Breast epithelium (tissue), 4 donors: ENCODE measurements around the gene LBHD2. TPM values are rescaled to one million over a fixed set of nuclear protein-coding genes. Genes with fewer than 3 reads are reported as not detected.
A peak's percentile ranks its signal among the peaks of the same experiment; 100 is the strongest.

ENCODE experiments used
- DNase-seq, 2 donors: peaks; one replicate each; pipeline ENCODE4 v3.0.0-alpha.2; 2019; ENCODE audit warnings: low spot score in 2 of 2
- H3K27ac ChIP-seq, 2 donors: fragments of 200-600 bp; sonication (generic) in 1 of 2; one replicate each; pipeline ENCODE4 v1.5.1; 2016 to 2019; ENCODE audit warnings: mild to moderate bottlenecking in 1 of 2
- H3K27me3 ChIP-seq, 2 donors: fragments of 200-600 bp; sonication (generic) in 1 of 2; one replicate each; pipeline versions ENCODE4 v1.5.1 to v1.6.0; 2017 to 2019; ENCODE audit warnings: control low read depth in 1 of 2, mild to moderate bottlenecking in 1 of 2
- H3K36me3 ChIP-seq: fragments of 200-600 bp; one replicate; pipeline ENCODE4 v1.5.1; 2019
- H3K4me1 ChIP-seq, 2 donors: fragments of 200-600 bp; sonication (generic); one replicate each; pipeline ENCODE4 v1.5.1; 2016 to 2019; ENCODE audit warnings: control low read depth in 1 of 2
- H3K4me3 ChIP-seq, 3 donors: fragments of 200-600 bp; sonication (generic); 1 replicate in 2 of 3; 2 replicates in 1 of 3; pipeline ENCODE4 v1.5.1; 2016 to 2019; ENCODE audit warnings: mild to moderate bottlenecking in 3 of 3, moderate library complexity in 2 of 3
- H3K9me3 ChIP-seq, 2 donors: fragments of 200-600 bp; sonication (generic) in 1 of 2; one replicate each; pipeline ENCODE4 v1.5.1; 2016 to 2019; ENCODE audit warnings: control low read depth in 1 of 2
- POLR2A ChIP-seq: fragments of 450-650 bp; IDR thresholded peaks from one replicate; pipeline ENCODE4 v1.6.1; 2016; ENCODE audit warnings: antibody characterized with exemption, mild to moderate bottlenecking, moderate library complexity
- POLR2AphosphoS5 ChIP-seq, 3 donors: sonication (generic); formaldehyde crosslinking; IDR thresholded peaks; one replicate each; pipeline ENCODE4 v1.6.1; 2017; ENCODE audit warnings: antibody characterized with exemption in 3 of 3
- intact Hi-C: fragments of 100-400 bp; cut with DNase I; formaldehyde crosslinking; loops from one replicate; pipeline ENCODE4 v1.15.1; 2023; ENCODE audit warnings: low total_unique reads
- total RNA-seq, 3 donors: library from RNA; depleted of rRNA; stranded (reverse); fragments of >200 nt; gene quantifications; one replicate each; pipeline ENCODE4 v1.1.0, GENCODE V29; 2016
- TF ChIP-seq, protein P1 (sequence below), 3 donors: fragments of 450-650 bp; IDR thresholded peaks; one replicate each; pipeline ENCODE4 v1.5.1; 2016 to 2017; ENCODE audit warnings: antibody characterized with exemption in 3 of 3, mild to moderate bottlenecking in 3 of 3, moderate library complexity in 3 of 3

LBHD2 gene
- total RNA-seq, 3 donors from 2014 or later: not detected

DNA sequence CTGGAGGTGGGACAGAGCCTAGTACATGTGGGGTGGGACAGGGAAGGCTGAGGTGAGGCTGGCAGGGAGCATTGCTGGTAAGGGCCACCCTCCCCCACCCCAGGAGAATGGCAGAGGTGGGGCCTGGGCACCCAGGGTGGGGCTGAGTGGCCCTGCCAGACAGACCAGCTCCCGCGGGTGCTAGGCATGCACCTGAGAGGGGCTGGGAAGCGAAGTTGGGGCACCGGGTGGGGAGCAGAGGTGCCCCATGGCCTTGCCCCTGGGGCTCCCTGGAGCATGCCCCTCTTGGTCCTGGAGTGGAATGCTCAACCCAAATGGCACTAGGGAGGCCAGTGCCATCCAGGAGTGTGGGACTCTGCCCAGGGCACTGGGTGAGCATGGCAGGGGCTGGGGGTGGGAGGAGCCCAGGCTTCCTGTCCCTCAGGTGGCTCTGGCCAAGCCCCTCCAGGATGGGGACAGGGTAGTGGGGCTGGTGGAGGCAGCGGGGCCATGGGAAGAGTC, 40.5 kb downstream of the LBHD2 start:
- TF ChIP-seq, protein P1, sequence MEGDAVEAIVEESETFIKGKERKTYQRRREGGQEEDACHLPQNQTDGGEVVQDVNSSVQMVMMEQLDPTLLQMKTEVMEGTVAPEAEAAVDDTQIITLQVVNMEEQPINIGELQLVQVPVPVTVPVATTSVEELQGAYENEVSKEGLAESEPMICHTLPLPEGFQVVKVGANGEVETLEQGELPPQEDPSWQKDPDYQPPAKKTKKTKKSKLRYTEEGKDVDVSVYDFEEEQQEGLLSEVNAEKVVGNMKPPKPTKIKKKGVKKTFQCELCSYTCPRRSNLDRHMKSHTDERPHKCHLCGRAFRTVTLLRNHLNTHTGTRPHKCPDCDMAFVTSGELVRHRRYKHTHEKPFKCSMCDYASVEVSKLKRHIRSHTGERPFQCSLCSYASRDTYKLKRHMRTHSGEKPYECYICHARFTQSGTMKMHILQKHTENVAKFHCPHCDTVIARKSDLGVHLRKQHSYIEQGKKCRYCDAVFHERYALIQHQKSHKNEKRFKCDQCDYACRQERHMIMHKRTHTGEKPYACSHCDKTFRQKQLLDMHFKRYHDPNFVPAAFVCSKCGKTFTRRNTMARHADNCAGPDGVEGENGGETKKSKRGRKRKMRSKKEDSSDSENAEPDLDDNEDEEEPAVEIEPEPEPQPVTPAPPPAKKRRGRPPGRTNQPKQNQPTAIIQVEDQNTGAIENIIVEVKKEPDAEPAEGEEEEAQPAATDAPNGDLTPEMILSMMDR (IDR thresholded peaks at IDR 0.05): no peak
- TF ChIP-seq POLR2AphosphoS5 (IDR thresholded peaks at IDR 0.05) (no peak), POLR2A (no peak)
- Histone ChIP-seq H3K27ac (peak overlapping the region; percentile 87 to 95), H3K27me3 (no peaks in the 10 kb centered on the region)

DNA sequence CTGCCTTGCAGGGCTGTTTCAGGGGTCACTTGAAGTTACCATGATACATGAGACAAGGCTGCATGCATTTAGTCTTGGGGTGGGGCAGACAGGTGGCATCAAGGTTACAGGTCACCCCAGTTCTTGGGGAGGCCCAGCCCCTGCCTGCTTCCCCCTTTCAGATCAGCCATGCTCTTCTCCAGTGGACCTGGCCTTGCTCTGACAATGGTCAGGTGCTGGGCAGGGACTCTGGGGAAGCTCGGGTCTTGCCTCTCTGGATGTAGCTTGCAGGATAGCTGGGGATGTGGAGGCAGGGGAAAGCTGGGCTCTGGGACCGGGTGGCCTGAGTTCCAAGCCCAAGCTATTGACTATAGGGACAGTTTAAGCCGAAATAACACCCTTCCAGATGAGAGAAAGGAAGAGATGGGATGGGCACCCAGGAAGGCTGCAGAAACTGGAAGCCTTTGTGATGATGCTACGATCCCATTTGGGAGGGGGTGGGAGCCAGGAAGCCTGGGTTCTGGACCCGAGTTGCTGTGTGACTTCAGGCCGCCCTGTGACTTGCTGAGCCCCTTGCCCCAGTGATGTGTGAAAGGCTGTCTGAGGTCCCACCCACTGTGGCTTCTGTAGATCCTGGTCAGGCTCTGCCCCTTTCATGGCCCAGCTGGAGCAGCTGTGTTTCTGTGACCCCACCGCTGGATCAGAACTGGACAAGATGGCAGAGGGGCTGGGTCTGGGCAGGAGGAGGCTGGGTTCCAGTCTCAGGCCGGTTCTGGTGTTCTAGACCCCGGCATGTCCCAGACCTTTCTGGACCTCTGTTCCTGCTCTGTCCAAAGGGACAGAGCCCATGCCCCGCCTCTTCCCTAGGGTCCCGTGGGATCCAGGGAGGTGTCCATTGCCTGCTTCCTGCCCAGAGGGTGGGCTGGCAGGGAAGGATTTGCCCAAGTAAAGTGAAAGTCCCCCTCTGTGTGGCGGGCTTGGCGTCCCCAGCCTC, 41.4 kb downstream of the LBHD2 start:
- DNase-seq: no peak
- H3K36me3 ChIP-seq: no peaks in the 10 kb centered on the region
- intact Hi-C loops: no loop called here
- H3K27me3 ChIP-seq: no peaks in the 10 kb centered on the region
- peaks cover 18 to 57% of the 10 kb centered on the region in 2 donors for H3K4me1 ChIP-seq
- no peaks in the 10 kb centered on the region for H3K9me3 ChIP-seq
- peak overlapping the region in 2 of 3 donors; percentile 74 to 82 for H3K4me3 ChIP-seq
- no peak for TF ChIP-seq POLR2A
- TF ChIP-seq, protein P1 (IDR thresholded peaks at IDR 0.05): no peak
- TF ChIP-seq POLR2AphosphoS5 (IDR thresholded peaks at IDR 0.05): no peak
- H3K27ac ChIP-seq: peak overlapping the region in 1 of 2 donors; percentile 95

More for the DNA sequence above, 40.5 kb downstream of the LBHD2 start:
- H3K9me3 ChIP-seq: no peaks in the 10 kb centered on the region
- no peaks in the 10 kb centered on the region for H3K36me3 ChIP-seq
- H3K4me3 ChIP-seq: peak overlapping the region; percentile 68 to 82 (median 74)
- intact Hi-C loops: no loop called here
- H3K4me1 ChIP-seq: peaks cover 18 to 50% of the 10 kb centered on the region in 2 donors
- DNase-seq: no peak

DNA sequence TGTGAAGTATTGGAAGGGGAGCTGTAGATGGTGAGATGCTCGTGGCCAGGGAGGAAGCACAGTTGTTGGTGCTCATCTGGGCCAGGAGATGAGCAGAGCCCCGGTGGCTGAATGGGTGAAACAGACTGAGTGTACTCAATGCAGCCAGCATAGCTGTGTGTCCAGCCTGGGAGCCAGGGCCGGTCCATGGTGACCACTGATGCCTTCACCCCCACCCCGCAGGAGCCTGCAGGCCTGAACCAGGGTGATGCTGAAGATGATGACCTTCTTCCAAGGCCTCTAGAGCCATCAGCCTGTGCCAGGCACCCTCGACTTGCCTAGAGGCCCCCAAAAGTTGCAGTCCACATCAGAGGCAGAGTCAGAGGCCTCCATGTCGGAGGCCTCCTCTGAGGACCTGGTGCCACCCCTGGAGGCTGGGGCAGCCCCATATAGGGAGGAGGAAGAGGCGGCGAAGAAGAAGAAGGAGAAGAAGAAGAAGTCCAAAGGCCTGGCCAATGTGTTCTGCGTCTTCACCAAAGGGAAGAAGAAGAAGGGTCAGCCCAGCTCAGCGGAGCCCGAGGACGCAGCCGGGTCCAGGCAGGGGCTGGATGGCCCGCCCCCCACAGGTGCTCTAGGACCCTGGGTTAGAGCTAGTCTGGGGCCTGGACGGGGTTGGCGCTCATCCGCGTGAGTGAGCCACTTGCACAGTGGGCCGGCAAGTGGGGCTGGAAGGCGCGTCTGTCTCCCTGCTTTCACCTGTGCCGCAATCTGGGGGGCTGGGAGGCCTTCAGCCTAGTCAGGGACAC, 42.3 kb downstream of the LBHD2 start:
- TF ChIP-seq, protein P1 (IDR thresholded peaks at IDR 0.05): no peak
- TF ChIP-seq POLR2AphosphoS5 (IDR thresholded peaks at IDR 0.05) (no peak), POLR2A (no peak)
- Histone ChIP-seq H3K36me3 (no peaks in the 10 kb centered on the region), H3K27ac (peak overlapping the region; percentile 64 to 92), H3K27me3 (no peaks in the 10 kb centered on the region), H3K4me3 (peak overlapping the region; percentile 31 to 68 (median 45)), H3K9me3 (no peaks in the 10 kb centered on the region), H3K4me1 (peaks cover 18 to 66% of the 10 kb centered on the region in 2 donors)
- intact Hi-C loops: no loop called here
- DNase-seq: no peak

DNA sequence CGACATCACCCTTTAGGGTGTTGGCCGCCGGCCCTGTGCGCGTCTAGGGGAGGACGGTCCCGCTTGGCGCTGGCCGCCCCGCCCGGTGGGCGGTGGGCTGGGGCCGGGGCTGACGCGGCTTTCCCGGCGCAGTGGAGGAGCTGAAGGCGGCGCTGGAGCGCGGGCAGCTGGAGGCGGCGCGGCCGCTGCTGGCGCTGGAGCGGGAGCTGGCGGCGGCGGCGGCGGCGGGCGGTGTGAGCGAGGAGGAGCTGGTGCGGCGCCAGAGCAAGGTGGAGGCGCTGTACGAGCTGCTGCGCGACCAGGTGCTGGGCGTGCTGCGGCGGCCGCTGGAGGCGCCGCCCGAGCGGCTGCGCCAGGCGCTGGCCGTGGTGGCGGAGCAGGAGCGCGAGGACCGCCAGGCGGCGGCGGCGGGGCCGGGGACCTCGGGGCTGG, 42.9 kb downstream of the LBHD2 start:
- peak overlapping the region; percentile 64 to 92 for H3K27ac ChIP-seq
- H3K4me1 ChIP-seq: peaks cover 18 to 72% of the 10 kb centered on the region in 2 donors
- no peak for DNase-seq
- intact Hi-C loops: no loop called here
- peak overlapping the region; percentile 31 to 68 (median 45) for H3K4me3 ChIP-seq
- TF ChIP-seq, protein P1 (IDR thresholded peaks at IDR 0.05): peak in 1 of 3 donors; percentile 43
- TF ChIP-seq POLR2AphosphoS5 (IDR thresholded peaks at IDR 0.05) (no peak), POLR2A (no peak)
- no peaks in the 10 kb centered on the region for H3K27me3 ChIP-seq
- no peaks in the 10 kb centered on the region for H3K9me3 ChIP-seq
- H3K36me3 ChIP-seq: no peaks in the 10 kb centered on the region
